Activated CD4-positive, alpha-beta T cell treated with anti-CD3 and anti-CD28 coated beads for 36 hours (primary cell): ENCODE results near the gene SPATA19. TPM values are rescaled to one million over a fixed set of nuclear protein-coding genes. Genes with fewer than 3 reads are reported as not detected.

Experiments used
- ATAC-seq: fragments of 200-7000 bp; cut with Tn5 transposase; one replicate; pipeline ENCODE4 v1.10.0; 2021; ENCODE audit warnings: mild to moderate bottlenecking, moderate library complexity
- CTCF ChIA-PET: fragments of 350-600 bp; sonication (Branson Sonifier 250); formaldehyde crosslinking; loops from one replicate; lab custom pipeline; 2021; ENCODE audit warnings: antibody characterized with exemption; lab: Charles Lee
- POLR2A ChIA-PET: fragments of 350-600 bp; sonication (Branson Sonifier 250); formaldehyde crosslinking; loops from one replicate; lab custom pipeline; 2021; ENCODE audit warnings: antibody characterized with exemption, inconsistent platforms; lab: Charles Lee
- DNase-seq: peaks from one replicate; pipeline ENCODE4 v3.0.0-alpha.2; 2020
- H3K27ac Mint-ChIP-seq: one replicate; pipeline ENCODE4 v1.8.0; 2021; ENCODE audit warnings: mixed read lengths
- H3K27me3 Mint-ChIP-seq: one replicate; pipeline ENCODE4 v1.8.0; 2021; ENCODE audit warnings: mixed read lengths
- H3K36me3 Mint-ChIP-seq: one replicate; pipeline ENCODE4 v1.8.0; 2021; ENCODE audit warnings: low read depth, mixed read lengths
- H3K4me1 Mint-ChIP-seq: one replicate; pipeline ENCODE4 v1.8.0; 2021; ENCODE audit warnings: mixed read lengths
- H3K4me3 Mint-ChIP-seq: one replicate; pipeline ENCODE4 v1.8.0; 2021; ENCODE audit warnings: mild to moderate bottlenecking, moderate library complexity, mixed read lengths
- H3K9me3 Mint-ChIP-seq: one replicate; pipeline ENCODE4 v1.8.0; 2021; ENCODE audit warnings: low read depth, mixed read lengths
- intact Hi-C, 2 experiments: fragments of 100-400 bp; cut with DNase I in 1 of 2; cut with micrococcal nuclease in 1 of 2; formaldehyde crosslinking; loops; one replicate each; pipeline versions ENCODE4 v1.14.2 to v1.15.1; 2022 to 2024; cut with DNase I, micrococcal nuclease
- total RNA-seq, 2 experiments: library from RNA; stranded (reverse); gene quantifications; one replicate each; pipeline ENCODE4 v1.2.3, GENCODE V29; 2021

The SPATA19 gene
- total RNA-seq, 2 experiments from 2014 or later, result not detected

- Mint-ChIP-seq H3K36me3 (no peaks in the 10 kb centered on the region), H3K4me3 (no peak overlapping the region), H3K4me1 (peaks cover 11% of the 10 kb centered on the region), H3K27ac (no peak overlapping the region), H3K9me3 (peaks cover 2% of the 10 kb centered on the region), H3K27me3 (peaks cover 11% of the 10 kb centered on the region)
- CTCF ChIA-PET, result interaction anchor here (0.8 to 4.2 kb wide), 7 partner anchors 11 to 772 kb away, joined by 3 to 18 read pairs (median 5); no protein-coding TSS in a partner anchor
- DNase-seq (no peak), ATAC-seq (no peak)
- POLR2A ChIA-PET, result no interaction called here
- intact Hi-C loops, result loop anchor here (1.0 to 2.0 kb wide), 3 partner anchors 702 to 755 kb away; no protein-coding TSS in a partner anchor
These were observed 9.4 kb downstream of the SPATA19 start for GRCh38 chr11:133835593-133836548.

- Mint-ChIP-seq H3K27ac (peak overlapping the region; percentile 10), H3K9me3 (peaks cover 2% of the 10 kb centered on the region), H3K4me1 (peaks cover 11% of the 10 kb centered on the region), H3K27me3 (peaks cover 11% of the 10 kb centered on the region), H3K4me3 (no peak overlapping the region), H3K36me3 (no peaks in the 10 kb centered on the region)
- ATAC-seq (peak; percentile 85), DNase-seq (peak; percentile 78)
- intact Hi-C loops, result loop anchor here (1.0 to 2.0 kb wide), 3 partner anchors 701 to 754 kb away; no protein-coding TSS in a partner anchor
- ChIA-PET POLR2A (no interaction called here), CTCF (interaction anchor here (0.6 to 4.2 kb wide), 14 partner anchors 8 to 771 kb away, joined by 3 to 18 read pairs (median 3); no protein-coding TSS in a partner anchor)
These were observed 10.4 kb downstream of the SPATA19 start for GRCh38 chr11:133834682-133835592.

- no peak overlapping the region for H3K27ac Mint-ChIP-seq
- H3K36me3 Mint-ChIP-seq, result no peaks in the 10 kb centered on the region
- no peak for DNase-seq
- intact Hi-C loops, result loop anchor here in 1 of 2 experiments (2.0 kb wide), 1 partner anchor 753 kb away; no protein-coding TSS in a partner anchor
- POLR2A ChIA-PET, result no interaction called here
- H3K4me3 Mint-ChIP-seq, result no peak overlapping the region
- peaks cover 2% of the 10 kb centered on the region for H3K9me3 Mint-ChIP-seq
- CTCF ChIA-PET, result interaction anchor here (0.6 to 4.2 kb wide), 12 partner anchors 9 to 755 kb away, joined by 3 to 18 read pairs (median 4); no protein-coding TSS in a partner anchor
- no peak for ATAC-seq
- peaks cover 11% of the 10 kb centered on the region for H3K4me1 Mint-ChIP-seq
- peaks cover 10% of the 10 kb centered on the region for H3K27me3 Mint-ChIP-seq
These were observed 11.2 kb downstream of the SPATA19 start for GRCh38 chr11:133833898-133834681.

GRCh38 chr11:133832991-133833897, 12.1 kb downstream of the SPATA19 start:
- peaks cover 10% of the 10 kb centered on the region for H3K27me3 Mint-ChIP-seq
- intact Hi-C loops, result no loop called here
- H3K9me3 Mint-ChIP-seq, result peaks cover 2% of the 10 kb centered on the region
- ATAC-seq (no peak), DNase-seq (peak; percentile 34)
- ChIA-PET POLR2A (no interaction called here), CTCF (interaction anchor here (0.8 kb wide), 1 partner anchor 754 kb away, joined by 3 read pairs; no protein-coding TSS in a partner anchor)
- no peak overlapping the region for H3K4me3 Mint-ChIP-seq
- H3K27ac Mint-ChIP-seq, result no peak overlapping the region
- no peaks in the 10 kb centered on the region for H3K36me3 Mint-ChIP-seq
- H3K4me1 Mint-ChIP-seq, result peaks cover 11% of the 10 kb centered on the region

- DNase-seq (no peak), ATAC-seq (no peak)
- Mint-ChIP-seq H3K27me3 (peaks cover 11% of the 10 kb centered on the region), H3K4me1 (peaks cover 11% of the 10 kb centered on the region), H3K27ac (peak overlapping the region; percentile 24), H3K36me3 (no peaks in the 10 kb centered on the region), H3K4me3 (peak overlapping the region; percentile 15), H3K9me3 (no peaks in the 10 kb centered on the region)
- POLR2A ChIA-PET, result no interaction called here
- intact Hi-C loops, result no loop called here
- CTCF ChIA-PET, result no interaction called here
These were observed 13.0 kb downstream of the SPATA19 start for GRCh38 chr11:133832096-133832990.

- H3K27me3 Mint-ChIP-seq, result peaks cover 8% of the 10 kb centered on the region
- CTCF ChIA-PET, result no interaction called here
- ATAC-seq (no peak), DNase-seq (no peak)
- POLR2A ChIA-PET, result no interaction called here
- peaks cover 11% of the 10 kb centered on the region for H3K4me1 Mint-ChIP-seq
- no peaks in the 10 kb centered on the region for H3K9me3 Mint-ChIP-seq
- no peak overlapping the region for H3K4me3 Mint-ChIP-seq
- no peak overlapping the region for H3K27ac Mint-ChIP-seq
- intact Hi-C loops, result no loop called here
- H3K36me3 Mint-ChIP-seq, result no peaks in the 10 kb centered on the region
These were observed 14.1 kb downstream of the SPATA19 start for GRCh38 chr11:133830931-133831907.

GRCh38 chr11:133829566-133829965, 15.7 kb downstream of the SPATA19 start:
- ChIA-PET POLR2A (no interaction called here), CTCF (interaction anchor here (0.7 kb wide), 1 partner anchor 544 kb away, joined by 3 read pairs; no protein-coding TSS in a partner anchor)
- Mint-ChIP-seq H3K4me1 (no peaks in the 10 kb centered on the region), H3K27ac (no peak overlapping the region), H3K9me3 (no peaks in the 10 kb centered on the region), H3K27me3 (peaks cover 6% of the 10 kb centered on the region), H3K4me3 (no peak overlapping the region), H3K36me3 (no peaks in the 10 kb centered on the region)
- no peak for DNase-seq
- no peak for ATAC-seq
- intact Hi-C loops, result no loop called here

GRCh38 chr11:133828871-133829270, 16.4 kb downstream of the SPATA19 start:
- no peaks in the 10 kb centered on the region for H3K4me1 Mint-ChIP-seq

More at GRCh38 chr11:133828871-133829270, 16.4 kb downstream of the SPATA19 start:
- no peak overlapping the region for H3K4me3 Mint-ChIP-seq
- ChIA-PET POLR2A (no interaction called here), CTCF (interaction anchor here (0.7 kb wide), 1 partner anchor 299 kb away, joined by 3 read pairs; no protein-coding TSS in a partner anchor)
- H3K36me3 Mint-ChIP-seq, result no peaks in the 10 kb centered on the region
- no peak overlapping the region for H3K27ac Mint-ChIP-seq
- intact Hi-C loops, result no loop called here
- ATAC-seq (no peak), DNase-seq (no peak)
- H3K27me3 Mint-ChIP-seq, result peaks cover 6% of the 10 kb centered on the region
- H3K9me3 Mint-ChIP-seq, result no peaks in the 10 kb centered on the region
